Caco-2 (cell line): Measurements from ENCODE around the gene SH2D4B. TPM values are rescaled to one million over a fixed set of nuclear protein-coding genes. Genes with fewer than 3 reads are reported as not detected.
A peak's percentile ranks its signal among the peaks of the same experiment; 100 is the strongest.

Source experiments
- BruUV-seq: library from RNA; stranded (reverse); fragments of 400-500 nt; replicated peaks from 2 replicates; lab custom pipeline; 2021; lab: Mats Ljungman, UMichigan
- CTCF ChIA-PET: fragments of 300-600 bp; sonication (Branson Sonifier 250); formaldehyde crosslinking; loops from one replicate; lab custom pipeline; 2022; ENCODE audit warnings: antibody characterized with exemption; lab: Charles Lee
- POLR2A ChIA-PET: fragments of 300-600 bp; sonication (Branson Sonifier 250); formaldehyde crosslinking; loops from one replicate; lab custom pipeline; 2022; ENCODE audit warnings: antibody characterized with exemption; lab: Charles Lee
- DNase-seq, 2 experiments: peaks; one replicate each; pipeline versions ENCODE4 v3.0.0 to v3.0.0-alpha.2; 2020 to 2022
- H3K27me3 ChIP-seq: replicated peaks from 2 replicates; pipeline ENCODE4 v1.6.0; 2011; ENCODE audit warnings: low read length; ENCODE audit not compliant: control insufficient read depth, insufficient read depth
- H3K36me3 ChIP-seq: 2 replicates; pipeline ENCODE4 v1.5.1; 2011; ENCODE audit warnings: low read length; ENCODE audit not compliant: control insufficient read depth, insufficient read depth
- H3K4me1 ChIP-seq: fragments of 250-450 bp; sonication (Bioruptor Pico); 2 replicates; pipeline ENCODE4 v1.5.1; 2020; ENCODE audit warnings: mild to moderate bottlenecking
- H3K4me3 ChIP-seq: 2 replicates; pipeline ENCODE4 v1.5.1; 2011; ENCODE audit warnings: low read depth, mild to moderate bottlenecking, control low read depth, low read length
- H3K9me3 ChIP-seq: fragments of 250-450 bp; sonication (Bioruptor Pico); 2 replicates; pipeline ENCODE4 v1.5.1; 2020; ENCODE audit warnings: mild to moderate bottlenecking, moderate library complexity
- H3K27ac Mint-ChIP-seq: one replicate; pipeline ENCODE4 v1.8.0; 2022; ENCODE audit warnings: mixed read lengths; ENCODE audit not compliant: unreplicated experiment
- H3K27me3 Mint-ChIP-seq: one replicate; pipeline ENCODE4 v1.8.0; 2022; ENCODE audit warnings: mixed read lengths; ENCODE audit not compliant: insufficient read depth, unreplicated experiment
- H3K36me3 Mint-ChIP-seq: one replicate; pipeline ENCODE4 v1.8.0; 2022; ENCODE audit warnings: mild to moderate bottlenecking, mixed read lengths; ENCODE audit not compliant: insufficient read depth, unreplicated experiment
- H3K4me1 Mint-ChIP-seq: one replicate; pipeline ENCODE4 v1.8.0; 2022; ENCODE audit warnings: low read depth, mixed read lengths; ENCODE audit not compliant: unreplicated experiment
- H3K4me3 Mint-ChIP-seq: one replicate; pipeline ENCODE4 v1.8.0; 2022; ENCODE audit warnings: mild to moderate bottlenecking, moderate library complexity, mixed read lengths; ENCODE audit not compliant: unreplicated experiment
- H3K9me3 Mint-ChIP-seq: one replicate; pipeline ENCODE4 v1.8.0; 2022; ENCODE audit warnings: mixed read lengths; ENCODE audit not compliant: unreplicated experiment
- intact Hi-C: fragments of 100-400 bp; cut with micrococcal nuclease; formaldehyde crosslinking; loops from one replicate; pipeline ENCODE4 v1.10.0; 2022; ENCODE audit not compliant: unreplicated experiment
- total RNA-seq: library from RNA; stranded (reverse); gene quantifications from 2 replicates; pipeline ENCODE4 v1.2.3, GENCODE V29; 2022
- TF ChIP-seq, protein P1 (sequence below), 2 experiments: fragments of 200-600 bp in 1 of 2; IDR thresholded peaks; 1 replicate in 1 of 2; 2 replicates in 1 of 2; pipeline versions ENCODE4 v1.5.1 to v1.8.0; 2011 to 2022; ENCODE audit warnings: antibody characterized with exemption in 1 of 2, control low read depth in 1 of 2, inconsistent platforms in 1 of 2, low read depth in 1 of 2, low read length in 1 of 2, mild to moderate bottlenecking in 1 of 2, moderate library complexity in 1 of 2; ENCODE audit not compliant: insufficient read depth in 1 of 2, severe bottlenecking in 1 of 2, unreplicated experiment in 1 of 2

The SH2D4B gene
- total RNA-seq, 1 experiment from 2014 or later = 0.23 TPM

DNA sequence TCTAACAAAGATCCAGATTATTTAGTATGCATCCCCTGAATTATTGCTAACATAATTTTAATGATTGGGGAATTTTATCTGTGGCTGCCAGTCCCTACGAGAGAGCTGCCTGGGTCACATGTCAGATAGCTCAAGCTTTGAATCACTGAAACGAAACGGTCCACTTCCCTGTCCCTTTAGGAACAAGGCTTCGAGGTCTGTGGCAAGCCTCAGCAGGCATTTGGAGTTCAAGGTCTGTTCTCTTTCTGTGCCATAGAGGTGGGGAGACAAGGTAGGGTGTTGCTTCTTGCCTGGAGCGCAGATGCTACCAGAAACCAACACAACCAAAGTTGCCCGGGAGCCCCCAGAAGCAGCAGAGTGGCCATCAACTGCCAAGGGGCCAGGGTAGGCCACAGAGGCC lies 13.9 kb upstream of the SH2D4B start:
- ChIA-PET POLR2A (no interaction called here), CTCF (interaction anchor here (0.6 kb wide), 1 partner anchor 76 kb away, joined by 4 read pairs; no protein-coding TSS in a partner anchor)
- H3K4me1 Mint-ChIP-seq = peaks cover 16% of the 10 kb centered on the region
- Histone ChIP-seq H3K9me3 (no peaks in the 10 kb centered on the region), H3K4me1 (peaks cover 20% of the 10 kb centered on the region; the same call in 1 of the 2 replicates), H3K27me3 (no peaks in the 10 kb centered on the region), H3K4me3 (no peak overlapping the region), H3K36me3 (peaks cover 2% of the 10 kb centered on the region; the same call in 1 of the 2 replicates)
- peaks cover 84% of the 10 kb centered on the region for H3K36me3 Mint-ChIP-seq
- DNase-seq = no peak
- H3K4me3 Mint-ChIP-seq = peak overlapping the region; percentile 19
- H3K27me3 Mint-ChIP-seq = no peaks in the 10 kb centered on the region
- intact Hi-C loops = loop anchor here (1.0 kb wide), 1 partner anchor 13 kb away; no protein-coding TSS in a partner anchor
- BruUV-seq = no TSS peak
- H3K27ac Mint-ChIP-seq = peak overlapping the region; percentile 77
- TF ChIP-seq, protein P1, sequence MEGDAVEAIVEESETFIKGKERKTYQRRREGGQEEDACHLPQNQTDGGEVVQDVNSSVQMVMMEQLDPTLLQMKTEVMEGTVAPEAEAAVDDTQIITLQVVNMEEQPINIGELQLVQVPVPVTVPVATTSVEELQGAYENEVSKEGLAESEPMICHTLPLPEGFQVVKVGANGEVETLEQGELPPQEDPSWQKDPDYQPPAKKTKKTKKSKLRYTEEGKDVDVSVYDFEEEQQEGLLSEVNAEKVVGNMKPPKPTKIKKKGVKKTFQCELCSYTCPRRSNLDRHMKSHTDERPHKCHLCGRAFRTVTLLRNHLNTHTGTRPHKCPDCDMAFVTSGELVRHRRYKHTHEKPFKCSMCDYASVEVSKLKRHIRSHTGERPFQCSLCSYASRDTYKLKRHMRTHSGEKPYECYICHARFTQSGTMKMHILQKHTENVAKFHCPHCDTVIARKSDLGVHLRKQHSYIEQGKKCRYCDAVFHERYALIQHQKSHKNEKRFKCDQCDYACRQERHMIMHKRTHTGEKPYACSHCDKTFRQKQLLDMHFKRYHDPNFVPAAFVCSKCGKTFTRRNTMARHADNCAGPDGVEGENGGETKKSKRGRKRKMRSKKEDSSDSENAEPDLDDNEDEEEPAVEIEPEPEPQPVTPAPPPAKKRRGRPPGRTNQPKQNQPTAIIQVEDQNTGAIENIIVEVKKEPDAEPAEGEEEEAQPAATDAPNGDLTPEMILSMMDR (IDR thresholded peaks at IDR 0.05; ENCODE audit: insufficient read depth in 1 of 2, low read depth in 1 of 2, low read length in 1 of 2, severe bottlenecking in 1 of 2, unreplicated experiment in 1 of 2) = no peak
- H3K9me3 Mint-ChIP-seq = no peaks in the 10 kb centered on the region

DNA sequence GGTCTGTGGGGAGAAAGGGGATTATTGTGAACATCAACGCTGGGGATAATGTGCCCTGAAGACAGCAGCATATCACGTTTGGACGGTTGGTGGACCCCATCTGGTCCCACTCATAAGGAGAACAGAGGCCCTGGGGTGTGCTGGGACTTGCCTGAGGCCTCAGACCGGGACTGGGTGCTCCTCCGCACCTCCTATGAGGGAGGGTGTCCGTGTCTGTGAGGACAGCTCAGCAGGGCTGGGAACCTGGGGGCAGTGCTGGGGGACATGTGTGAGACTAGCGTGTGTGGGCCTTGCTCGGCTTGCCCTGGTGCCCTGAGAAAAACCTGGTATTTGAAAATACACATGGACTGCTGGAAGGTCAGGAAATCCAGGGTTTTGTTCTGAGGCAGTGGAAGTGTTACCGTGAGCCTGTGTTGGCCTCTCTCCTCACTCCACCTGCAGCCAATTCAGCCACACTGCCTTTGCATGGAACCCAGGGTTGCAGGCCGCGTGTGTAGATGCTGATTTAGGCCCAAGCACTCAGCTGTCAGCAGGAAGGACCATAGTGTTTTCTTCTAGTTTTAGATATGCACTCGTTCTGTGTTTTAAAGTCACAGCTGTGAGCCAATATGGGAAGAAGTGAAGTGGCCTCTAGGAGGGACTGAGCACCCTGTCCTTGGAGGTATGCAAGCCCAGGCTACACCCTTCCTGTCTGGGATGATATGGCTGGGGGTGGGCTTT lies 13.4 kb upstream of the SH2D4B start:
- intact Hi-C loops = loop anchor here (1.0 kb wide), 1 partner anchor 12 kb away; no protein-coding TSS in a partner anchor
- no TSS peak for BruUV-seq
- TF ChIP-seq, protein P1 (IDR thresholded peaks at IDR 0.05; ENCODE audit: insufficient read depth in 1 of 2, low read depth in 1 of 2, low read length in 1 of 2, severe bottlenecking in 1 of 2, unreplicated experiment in 1 of 2) = no peak
- Histone ChIP-seq H3K27me3 (no peaks in the 10 kb centered on the region), H3K4me1 (peaks cover 20% of the 10 kb centered on the region; the same call in 1 of the 2 replicates), H3K4me3 (no peak overlapping the region), H3K36me3 (no peaks in the 10 kb centered on the region), H3K9me3 (no peaks in the 10 kb centered on the region)
- ChIA-PET CTCF (interaction anchor here (1.0 kb wide), 1 partner anchor 80 kb away, joined by 5 read pairs; no protein-coding TSS in a partner anchor), POLR2A (no interaction called here)
- H3K4me1 Mint-ChIP-seq = peaks cover 16% of the 10 kb centered on the region
- H3K27ac Mint-ChIP-seq = peak overlapping the region; percentile 77
- no peaks in the 10 kb centered on the region for H3K9me3 Mint-ChIP-seq
- H3K27me3 Mint-ChIP-seq = no peaks in the 10 kb centered on the region
- DNase-seq = no peak
- peak overlapping the region; percentile 19 for H3K4me3 Mint-ChIP-seq
- peaks cover 82% of the 10 kb centered on the region for H3K36me3 Mint-ChIP-seq

DNA sequence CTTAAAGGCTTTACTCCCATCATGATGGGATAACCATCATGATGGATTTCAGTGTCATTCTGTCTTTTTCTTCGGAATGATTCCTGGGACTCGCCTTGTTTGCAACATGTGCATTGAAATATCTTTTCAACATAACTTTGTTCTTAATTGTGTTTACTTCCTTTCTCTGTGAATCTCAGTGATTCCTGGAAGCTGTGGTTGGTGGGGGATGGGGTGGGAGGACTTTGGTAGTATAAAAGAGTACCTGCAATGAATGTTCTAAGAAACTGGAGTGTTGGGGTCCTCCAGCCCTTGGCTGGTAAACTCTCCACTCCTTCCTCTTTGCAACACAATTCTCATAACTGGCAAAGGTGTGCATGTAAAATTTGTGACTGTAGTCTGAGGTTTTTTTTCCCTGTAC lies 11.5 kb upstream of the SH2D4B start:
- Mint-ChIP-seq H3K36me3 (peaks cover 67% of the 10 kb centered on the region), H3K4me1 (peaks cover 10% of the 10 kb centered on the region), H3K4me3 (no peak overlapping the region), H3K27me3 (no peaks in the 10 kb centered on the region), H3K9me3 (no peaks in the 10 kb centered on the region), H3K27ac (peak overlapping the region; percentile 3)
- Histone ChIP-seq H3K36me3 (no peaks in the 10 kb centered on the region), H3K4me3 (no peak overlapping the region), H3K27me3 (no peaks in the 10 kb centered on the region), H3K9me3 (no peaks in the 10 kb centered on the region), H3K4me1 (peaks cover 20% of the 10 kb centered on the region; the same call in 1 of the 2 replicates)
- DNase-seq = no peak
- CTCF ChIA-PET = no interaction called here
- POLR2A ChIA-PET = no interaction called here
- TF ChIP-seq, protein P1 (IDR thresholded peaks at IDR 0.05; ENCODE audit: insufficient read depth in 1 of 2, low read depth in 1 of 2, low read length in 1 of 2, severe bottlenecking in 1 of 2, unreplicated experiment in 1 of 2) = no peak
- BruUV-seq = no TSS peak
- intact Hi-C loops = loop anchor here (2.0 kb wide), 1 partner anchor 19 kb away; no protein-coding TSS in a partner anchor
